ENCODE results near the gene NDUFA12.
"Not testable (repeated sequence)": the region's sequence is repeated elsewhere in the genome, so short reads cannot be mapped to it uniquely, and the experiment has no call there.

Gene NDUFA12

DNA sequence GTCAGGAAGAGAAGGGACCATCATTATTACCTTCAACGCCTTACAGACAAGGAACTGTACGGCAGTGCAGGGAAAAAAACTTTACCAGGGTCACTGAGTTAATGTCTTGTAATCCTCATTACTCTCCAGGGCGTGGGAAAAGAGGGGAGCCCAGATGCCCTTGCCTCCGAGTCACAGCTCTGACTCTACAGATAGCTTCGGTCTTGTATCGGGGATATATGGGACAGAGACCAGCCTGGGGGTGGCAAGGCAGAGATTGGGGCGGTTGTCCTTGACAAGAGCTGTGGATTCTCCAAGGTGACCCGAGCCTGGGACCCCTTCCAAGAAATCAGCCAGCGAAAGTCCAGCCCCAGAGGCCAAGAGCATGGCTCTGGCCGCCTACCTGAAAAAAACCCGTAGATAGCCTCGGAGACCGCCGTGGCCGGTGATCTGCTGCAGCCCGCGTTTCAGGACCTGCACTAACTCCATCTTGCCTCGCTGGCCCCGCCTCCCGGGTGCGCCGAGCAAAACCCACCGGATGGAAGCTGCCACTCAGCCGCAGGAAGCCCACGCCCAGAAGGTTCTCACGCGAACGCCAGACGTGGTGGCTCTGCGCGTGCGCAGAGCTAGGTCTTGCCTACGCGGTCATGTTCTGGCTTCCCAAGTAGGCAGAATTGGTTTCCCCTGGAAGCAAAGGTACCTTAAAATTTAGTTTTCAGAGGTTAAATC is at the start of gene NDUFA12:
Gene NDUFA12 (minus strand): TSS at position 485 of the 708 bp plus-strand sequence. CDS start 17 bp downstream, at position 468.
- DNase-seq: peak; percentile 98

DNA sequence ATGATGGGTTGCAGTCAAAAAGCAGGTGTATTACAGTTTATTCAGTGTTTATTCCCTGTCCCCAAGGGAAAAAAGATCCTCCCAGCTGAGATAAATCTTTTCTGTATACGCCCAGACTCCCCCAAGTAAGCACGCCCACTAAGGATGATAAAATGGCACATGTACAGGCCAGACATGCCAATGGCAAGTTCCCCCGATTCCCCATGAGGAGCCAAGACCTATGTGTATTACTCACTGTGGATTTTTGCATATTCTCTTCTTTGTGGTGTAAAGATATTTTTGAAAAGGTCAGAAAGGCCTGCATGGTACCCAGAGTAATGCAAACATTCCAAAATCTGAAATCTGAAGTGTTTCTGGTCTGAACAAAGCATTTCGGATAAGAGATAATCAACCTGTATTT is 47.7 kb upstream of the NDUFA12 start:
- no peak for DNase-seq

DNA sequence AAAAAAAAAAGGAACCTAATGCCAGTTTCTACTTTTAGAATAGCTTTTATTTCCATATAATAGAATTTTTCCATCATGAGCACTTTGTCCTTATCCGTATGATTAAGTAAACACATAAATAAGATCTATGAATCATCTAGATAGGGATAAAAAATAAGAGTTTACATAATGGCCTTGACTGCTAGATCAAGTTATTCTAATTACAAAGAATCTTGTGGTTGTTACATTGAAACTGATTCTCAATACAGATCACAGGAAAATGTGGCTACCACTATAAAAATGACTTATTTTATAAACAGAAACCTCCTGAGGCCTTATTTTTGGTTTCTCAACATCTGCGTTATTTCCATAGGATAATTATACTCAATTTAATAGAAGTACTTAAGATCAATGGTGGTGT is 34.4 kb upstream of the NDUFA12 start:
- DNase-seq: no peak

DNA sequence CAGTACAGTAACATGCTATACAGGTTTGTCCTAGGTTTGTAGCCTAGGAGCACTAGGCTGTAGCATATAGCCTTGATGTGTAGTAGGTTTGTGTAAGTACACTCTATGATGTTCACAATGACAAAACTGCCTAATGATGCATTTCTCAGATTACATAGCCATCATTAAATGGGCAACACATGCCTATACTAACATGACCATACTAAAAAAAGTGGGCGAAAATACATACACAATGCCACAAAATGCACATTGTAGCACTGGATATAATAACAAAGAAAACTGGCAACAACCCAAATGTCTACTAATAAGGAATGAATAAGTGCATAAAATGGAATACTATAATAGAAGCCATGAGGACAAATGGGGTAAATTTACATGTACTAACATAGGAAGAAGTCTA is 31.3 kb upstream of the NDUFA12 start:
- DNase-seq: no peak

DNA sequence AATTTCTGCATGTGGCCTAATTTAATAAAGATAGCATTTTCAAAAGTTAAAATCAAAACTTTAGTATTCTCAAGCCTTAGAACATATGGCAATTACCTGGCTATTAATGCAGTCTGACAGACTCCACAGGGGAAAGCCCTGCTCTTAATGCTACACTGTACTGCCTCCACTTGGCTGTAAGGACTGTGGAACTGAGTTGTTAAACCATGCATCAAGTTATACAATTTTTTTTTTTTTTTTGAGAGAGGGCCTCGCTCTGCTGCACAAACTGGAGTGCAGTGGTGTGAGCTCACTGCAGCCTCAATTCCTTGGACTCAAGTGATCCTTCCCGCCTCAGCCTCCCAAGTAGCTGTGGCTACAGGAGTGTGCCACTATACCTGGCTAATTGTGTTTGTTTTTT is 19.0 kb upstream of the NDUFA12 start:
- DNase-seq: no peak

DNA sequence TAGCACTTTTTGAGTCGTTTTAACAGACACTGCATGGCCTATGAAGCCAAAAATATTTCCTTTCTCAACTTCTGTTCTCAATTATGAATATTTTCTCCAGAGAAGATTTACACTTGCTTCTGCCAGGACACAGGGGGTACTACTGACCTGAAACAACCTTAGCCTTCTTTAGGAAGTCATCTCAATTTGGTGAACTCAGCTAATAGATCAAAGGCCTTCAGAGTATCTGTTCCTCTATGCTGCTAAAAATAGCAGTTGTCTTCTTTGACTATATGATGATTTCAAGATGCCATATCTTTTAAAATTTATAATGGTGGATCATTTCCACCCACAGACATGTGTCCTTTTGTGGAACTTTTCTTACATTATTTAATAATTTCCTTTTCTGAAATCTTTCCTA is 14.0 kb upstream of the NDUFA12 start:
- DNase-seq: no peak

DNA sequence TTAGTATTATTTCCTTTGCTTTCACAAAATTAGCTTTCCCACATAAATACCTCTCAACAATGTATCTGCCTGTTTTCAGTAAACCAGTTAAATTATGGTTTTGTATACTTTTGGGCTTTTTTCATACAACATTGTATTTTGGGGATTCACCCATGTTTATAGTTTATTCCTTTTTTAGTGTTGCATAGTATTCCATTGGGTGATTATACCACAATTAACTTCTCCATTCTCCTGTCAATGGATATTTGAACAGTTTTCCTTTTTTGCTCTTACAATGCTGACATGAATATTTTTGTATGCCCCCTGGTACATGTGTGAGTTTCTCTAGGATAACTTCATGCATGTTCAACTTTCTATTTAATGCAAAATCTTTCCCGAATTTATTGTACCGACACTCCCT is 12.6 kb upstream of the NDUFA12 start:
- no peak for DNase-seq

DNA sequence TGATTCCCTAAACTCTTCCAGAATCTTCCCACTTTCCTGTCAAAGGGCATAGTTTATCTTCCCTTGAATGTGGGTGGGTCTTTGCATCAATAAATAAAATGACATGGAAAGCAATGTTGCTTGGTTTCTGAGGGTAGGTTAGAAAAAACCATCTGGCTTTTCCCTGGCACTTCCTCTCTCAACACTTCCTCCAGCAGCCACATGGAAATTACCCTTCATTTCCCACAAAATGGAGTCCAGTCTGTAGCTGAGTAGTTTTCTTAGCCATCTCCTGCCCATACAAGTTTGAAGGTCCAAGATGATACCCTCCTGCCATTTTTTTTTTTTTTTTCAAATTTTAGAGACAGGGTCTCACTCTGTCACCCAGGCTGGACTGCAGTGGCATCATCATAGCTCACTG is 11.1 kb upstream of the NDUFA12 start:
- DNase-seq: no peak

DNA sequence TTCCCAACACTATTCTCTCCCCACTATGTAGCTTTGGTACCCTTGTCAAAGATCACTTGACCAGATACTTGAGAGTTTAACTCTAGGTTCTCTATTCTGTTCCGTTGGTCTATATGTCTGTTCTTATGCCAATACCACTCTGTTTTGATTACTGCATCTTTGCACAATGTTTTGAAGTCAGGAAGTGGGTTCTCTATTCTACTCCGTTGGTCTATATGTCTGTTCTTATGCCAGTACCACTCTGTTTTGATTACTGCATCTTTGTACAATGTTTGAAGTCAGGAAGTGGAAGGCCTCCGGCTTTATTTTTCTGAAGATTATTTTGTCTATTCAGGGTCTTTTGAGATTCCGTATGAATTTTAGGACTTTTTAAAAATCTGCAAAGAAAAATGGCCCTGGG is 2.7 kb upstream of the NDUFA12 start:
- no peak for DNase-seq

DNA sequence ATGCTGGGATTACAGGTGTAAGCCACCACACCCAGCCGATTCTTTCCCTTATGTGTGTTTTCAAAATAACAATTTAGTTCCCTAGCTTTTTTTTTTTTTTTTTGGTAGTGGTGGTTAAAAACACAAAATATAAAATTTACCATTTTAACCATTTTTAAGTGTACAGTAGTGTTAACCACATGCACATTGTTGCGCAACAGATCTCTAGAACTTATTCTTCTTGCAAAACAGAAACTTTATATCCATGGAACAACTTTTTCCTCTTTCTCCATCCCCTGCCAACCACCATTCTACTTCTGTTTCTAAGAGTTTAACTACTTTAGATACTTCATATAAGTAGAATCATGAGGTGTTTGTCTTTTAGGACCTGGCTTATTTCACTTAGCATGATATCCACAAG is 1.1 kb upstream of the NDUFA12 start:
- DNase-seq: no peak

DNA sequence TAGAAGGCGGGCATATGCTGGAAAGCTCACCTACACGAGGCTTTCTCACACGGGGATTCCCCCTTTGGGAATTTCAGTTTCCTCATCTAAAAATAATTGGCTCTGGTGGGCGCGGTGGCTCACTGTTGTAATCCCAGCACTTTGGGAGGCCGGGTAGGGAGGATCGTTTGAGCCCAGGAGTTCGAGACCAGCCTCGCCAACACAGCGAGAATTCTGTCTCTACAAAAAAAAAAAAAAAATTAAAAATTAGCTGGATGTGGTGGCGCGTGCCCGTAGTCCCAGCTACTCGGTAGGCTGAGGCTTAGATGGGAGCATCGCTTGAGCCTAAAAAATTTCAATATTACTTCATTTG is 400 bp upstream of the NDUFA12 start:
- DNase-seq: no peak

DNA sequence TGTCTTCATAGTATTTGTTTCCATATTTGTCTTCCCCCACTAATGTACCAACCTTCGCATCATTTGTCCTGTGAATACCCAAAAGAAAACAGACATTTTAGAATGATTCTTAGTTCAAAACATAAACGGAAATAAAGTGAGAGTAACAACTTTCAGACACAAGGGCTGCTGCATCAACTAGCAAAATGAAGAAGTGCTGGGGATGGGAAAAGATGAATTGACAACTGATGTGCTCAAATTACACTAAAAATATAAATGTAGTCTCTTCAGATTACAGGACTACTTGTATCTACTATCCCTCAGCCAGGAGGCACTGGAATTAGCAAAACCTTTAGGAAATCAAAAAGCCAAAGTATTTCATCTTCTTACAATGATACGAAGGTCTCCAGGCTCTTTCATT is 743 bp downstream of the NDUFA12 start:
- no peak for DNase-seq

DNA sequence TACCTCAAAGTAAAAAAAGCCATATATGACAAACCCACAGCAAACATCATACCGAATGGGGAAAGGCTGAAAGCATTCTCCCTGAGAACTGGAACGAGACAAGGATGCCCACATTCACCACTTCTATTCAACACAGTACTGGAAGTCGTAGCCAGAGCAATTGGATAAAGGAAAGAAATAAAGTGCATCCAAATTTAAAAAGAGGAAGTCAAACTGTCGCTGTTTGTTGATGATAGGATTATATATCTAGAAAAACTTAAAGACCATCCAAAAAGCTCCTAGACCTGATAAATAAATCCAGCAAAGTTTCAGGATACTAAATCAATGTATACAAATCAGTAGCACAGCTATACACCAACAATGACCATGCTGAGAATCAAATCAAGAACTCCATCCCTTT is 5.2 kb downstream of the NDUFA12 start:
- no peak for DNase-seq

DNA sequence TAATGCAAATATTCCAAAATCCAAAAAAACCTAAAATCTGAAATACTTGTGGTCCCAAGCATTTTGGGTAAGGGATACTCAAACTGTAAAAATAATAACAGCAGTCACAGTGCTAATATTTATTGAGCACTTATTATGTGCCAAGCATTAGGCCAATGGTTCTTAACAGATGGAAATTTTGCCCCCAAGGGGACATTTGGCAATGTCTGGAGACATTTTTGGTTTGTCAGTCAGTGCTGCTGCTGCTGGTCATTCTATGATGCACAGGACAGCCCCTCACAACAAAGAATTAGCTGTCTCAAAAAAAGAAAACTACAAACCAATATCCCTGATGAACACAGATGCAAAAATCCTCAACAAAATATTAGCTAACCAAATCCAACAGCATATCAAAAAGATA is 5.8 kb downstream of the NDUFA12 start:
- DNase-seq: no peak

DNA sequence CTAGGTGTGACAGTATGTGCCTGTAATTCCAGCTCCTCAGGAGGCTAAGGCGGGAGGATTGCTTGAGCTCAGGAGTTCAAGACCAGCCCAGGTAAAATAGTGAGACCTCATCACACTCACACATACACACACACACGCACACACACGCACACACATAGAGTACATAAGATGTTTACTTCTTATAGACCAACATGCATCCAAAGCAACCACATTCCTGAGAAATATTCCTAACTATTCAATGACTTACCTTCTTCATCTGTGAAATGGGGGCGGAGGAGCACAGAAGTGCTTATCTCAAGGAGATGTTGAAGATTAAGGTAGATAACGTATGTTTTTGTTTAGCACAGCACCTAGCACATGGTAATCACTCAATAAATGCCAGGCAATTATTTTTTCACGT is 6.4 kb downstream of the NDUFA12 start:
- no peak for DNase-seq

DNA sequence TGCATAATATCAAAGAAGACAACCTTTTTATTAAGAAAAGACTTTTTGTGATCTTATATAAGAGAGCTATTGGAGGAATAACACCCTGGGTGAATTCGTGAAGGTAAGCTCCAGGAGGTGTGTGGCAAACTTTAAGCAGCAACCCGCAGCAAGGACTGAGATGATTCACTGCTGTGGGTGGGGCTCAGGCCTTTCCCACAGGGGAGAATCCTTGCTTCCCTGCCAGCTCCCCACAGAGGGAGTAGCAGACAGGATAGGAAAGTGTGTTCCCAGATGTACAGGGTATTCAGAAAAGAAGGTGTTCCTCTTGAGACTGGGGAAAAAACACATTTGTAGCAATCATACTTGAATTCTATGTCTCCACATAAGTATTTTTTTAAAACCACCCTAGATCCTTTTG is 9.2 kb downstream of the NDUFA12 start:
- DNase-seq: no peak

DNA sequence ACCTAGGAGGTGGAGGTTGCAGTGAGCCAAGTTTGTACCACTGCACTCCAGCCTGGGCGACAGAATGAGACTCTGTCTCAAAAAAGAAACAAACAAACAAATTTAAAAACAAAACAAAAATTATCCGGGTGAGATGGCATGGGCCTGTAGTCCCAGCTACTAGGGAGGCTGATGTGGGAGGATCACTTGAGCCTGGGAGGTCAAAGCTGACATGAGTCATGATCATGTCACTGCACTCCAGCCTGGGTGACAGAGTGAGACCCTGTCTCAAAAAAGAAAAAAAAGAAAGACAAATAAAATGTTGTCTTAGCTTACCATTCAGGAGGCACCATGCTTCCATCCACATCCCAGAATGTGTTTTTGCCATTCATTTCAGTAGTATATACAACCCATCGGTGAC is 9.6 kb downstream of the NDUFA12 start:
- not testable (repeated sequence) for DNase-seq

DNA sequence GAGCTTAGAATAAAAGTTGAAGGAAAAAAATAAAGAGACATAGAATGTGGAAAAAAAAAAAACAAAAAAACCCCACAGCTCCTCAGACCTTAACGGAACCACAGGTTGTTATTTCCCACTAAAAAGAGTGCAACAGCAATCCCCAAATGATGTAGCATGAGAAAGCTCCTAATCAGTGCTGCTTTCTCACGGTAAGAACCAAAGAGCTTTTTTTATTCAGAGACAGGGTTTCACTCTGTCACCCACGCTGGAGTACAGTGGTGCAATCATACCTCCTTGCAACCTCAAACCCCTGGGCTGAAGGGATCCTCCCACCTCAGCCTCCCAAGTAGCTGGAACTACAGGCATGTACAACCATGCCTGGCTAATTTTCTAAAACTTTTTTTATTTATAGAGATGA is 13.3 kb downstream of the NDUFA12 start:
- DNase-seq: no peak

DNA sequence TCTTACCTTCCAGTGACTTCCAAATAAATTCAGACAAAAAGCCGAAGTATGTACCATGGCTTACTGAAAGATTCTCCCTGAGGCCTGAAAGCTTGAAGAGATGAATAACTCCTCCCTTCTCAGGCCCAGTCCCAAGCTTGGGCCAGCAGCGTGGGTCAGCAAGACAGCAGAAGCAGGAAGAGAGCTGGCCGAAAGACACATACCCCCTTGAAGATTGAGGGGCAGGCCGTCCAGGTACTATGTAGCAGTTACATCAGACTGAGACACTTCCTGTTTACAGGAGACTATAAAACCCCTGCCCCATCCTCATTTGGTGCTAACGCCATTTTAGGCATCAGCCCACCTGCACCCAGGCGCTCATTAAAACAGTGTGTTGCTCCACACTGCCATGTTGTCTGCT is 15.0 kb downstream of the NDUFA12 start:
- DNase-seq: no peak

DNA sequence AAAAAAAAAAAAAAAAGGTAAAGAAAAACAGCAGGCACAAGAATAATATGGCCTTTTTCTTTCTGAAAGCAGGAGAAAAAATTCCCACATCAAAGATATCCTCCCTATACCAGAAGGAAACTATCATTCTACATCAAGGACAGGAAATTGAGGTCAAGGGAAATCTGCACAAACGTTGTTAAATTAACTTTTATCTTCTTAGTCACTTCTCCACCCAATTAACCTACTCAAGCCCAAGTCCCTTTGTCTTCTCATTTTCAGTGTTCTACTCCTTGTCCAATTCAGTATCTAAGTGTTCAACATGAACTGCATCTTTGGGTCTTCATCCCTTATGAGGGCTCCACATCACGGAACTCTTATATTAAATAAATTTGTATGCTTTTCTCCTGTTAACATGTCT is 15.7 kb downstream of the NDUFA12 start:
- DNase-seq: no peak

DNA sequence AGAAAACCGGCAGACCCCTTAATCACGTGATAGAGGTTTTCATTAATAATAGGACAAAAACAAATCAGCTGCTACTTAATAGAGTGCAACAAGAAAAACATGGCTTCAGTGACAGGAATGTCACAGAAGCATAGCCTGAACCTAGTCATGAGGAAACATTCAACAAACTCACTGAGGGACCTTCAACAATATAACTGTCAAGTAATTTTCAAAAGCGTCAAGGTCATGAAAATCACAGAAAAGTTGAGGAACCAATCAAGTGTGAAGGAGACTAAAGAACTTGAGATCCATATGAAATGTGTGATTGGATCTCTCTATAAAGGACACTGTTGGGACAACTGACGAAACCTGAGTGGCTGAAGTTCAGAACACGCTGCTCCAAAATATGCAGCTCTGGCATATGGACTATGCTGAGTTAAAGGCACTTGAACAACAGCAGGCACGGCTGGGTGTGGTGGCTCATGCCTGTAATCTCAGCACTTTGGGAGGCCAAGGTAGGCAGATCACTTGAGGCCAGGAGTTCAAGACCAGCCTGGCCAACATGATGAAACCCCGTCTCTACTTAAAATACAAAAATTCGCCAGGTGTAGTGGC is 16.3 kb downstream of the NDUFA12 start:
- DNase-seq: no peak

DNA sequence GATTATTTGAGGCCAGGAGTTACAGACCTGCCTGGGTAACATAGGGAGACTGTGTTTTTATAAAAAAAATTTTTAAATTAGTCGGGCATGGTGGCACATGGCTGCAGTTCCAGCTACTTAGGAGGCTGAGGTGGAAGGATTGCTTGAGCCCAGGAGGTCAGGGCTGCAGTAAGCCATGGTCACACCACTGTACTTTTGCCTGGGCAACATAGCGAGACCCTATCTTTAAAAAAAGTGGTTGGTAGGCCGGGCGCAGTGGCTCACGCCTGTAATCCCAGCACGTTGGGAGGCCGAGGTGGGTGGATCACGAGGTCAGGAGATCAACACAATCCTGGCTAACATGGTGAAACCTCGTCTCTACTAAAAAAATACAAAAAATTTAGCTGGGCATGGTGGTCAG is 18.4 kb downstream of the NDUFA12 start:
- DNase-seq: not testable (repeated sequence)

DNA sequence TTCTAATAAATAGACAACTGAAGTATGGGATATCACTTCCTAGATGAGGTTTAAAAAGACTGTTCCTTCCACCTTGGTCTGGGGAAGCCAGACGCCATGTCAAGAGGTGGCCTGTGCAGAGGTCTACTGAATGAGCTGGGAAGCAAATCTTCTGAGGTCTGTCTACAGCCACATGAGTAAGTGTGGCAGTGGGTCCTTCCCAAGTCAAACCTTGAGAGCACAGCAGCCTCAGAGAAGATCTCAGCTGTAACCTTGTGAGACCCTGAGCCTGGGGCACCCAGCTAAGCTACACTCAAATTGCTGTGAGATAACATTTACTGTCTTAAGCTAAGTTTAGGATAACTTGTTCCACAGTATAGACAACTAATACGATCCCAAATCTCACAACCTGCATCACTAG is 20.2 kb downstream of the NDUFA12 start:
- DNase-seq: no peak

DNA sequence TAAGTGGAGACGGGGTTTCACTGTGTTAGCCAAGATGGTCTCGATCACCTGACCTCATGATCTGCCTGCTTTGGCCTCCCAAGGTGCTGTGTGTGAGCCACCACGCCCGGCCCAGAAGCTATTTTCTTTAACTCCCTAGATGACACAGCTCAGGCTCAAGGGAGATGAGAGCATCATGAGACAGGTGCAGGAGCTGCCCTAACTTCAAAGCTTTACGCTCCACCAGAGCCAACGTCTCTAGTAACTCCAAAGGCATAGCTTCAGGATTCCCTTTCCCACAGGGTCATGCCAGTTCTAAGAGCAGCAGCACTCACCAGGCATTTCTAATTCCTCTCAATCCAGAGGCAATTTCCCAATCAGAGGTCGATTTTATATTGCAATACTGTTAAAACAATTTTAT is 21.0 kb downstream of the NDUFA12 start:
- DNase-seq: no peak

DNA sequence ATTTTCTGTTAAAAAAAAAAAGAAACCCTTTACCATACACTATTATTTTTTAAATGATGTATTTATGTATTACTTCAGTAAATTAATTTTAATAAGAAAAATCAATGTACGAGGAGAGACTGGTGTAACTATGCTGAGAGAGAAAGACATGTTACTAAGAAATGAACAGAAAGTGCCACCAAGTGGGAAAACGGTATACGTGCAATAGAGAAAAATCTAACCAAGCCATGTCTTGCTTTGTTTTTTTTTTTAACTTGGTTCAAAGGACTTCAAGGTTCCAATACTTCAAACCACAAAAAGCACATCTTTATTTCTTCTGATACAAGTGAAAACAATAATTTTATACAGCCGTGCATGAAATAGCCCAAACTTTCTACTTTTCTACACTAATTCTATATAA is 22.9 kb downstream of the NDUFA12 start:
- DNase-seq: no peak
